ENCODE data around the gene ZNF644.
A peak's percentile ranks its signal among the peaks of the same experiment; 100 is the strongest.

The ZNF644 gene

DNA sequence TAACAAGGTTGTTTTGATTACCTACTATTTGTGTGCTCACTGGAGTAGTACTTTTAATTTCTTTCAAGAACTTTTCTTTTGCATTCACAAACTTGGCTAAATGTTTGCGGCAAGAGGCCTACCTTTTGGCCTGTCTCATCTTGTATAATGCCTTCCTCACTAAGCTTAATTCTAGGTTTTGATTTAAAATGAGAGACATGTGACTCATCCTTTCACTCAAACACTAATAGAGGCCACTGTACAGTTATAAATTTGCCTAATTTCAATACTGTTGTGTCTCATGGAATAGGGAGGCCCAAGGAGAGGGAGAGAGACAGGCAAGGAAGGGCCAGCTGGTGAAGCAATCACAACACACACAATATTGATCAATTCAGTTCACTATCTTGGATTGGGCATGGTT is 66.1 kb downstream of the ZNF644 start:
- no peak for TF ChIP-seq CTCF (IDR thresholded peaks at IDR 0.05; ENCODE audit: insufficient read depth, low read depth, low read length, missing control alignments)
- DNase-seq (ENCODE audit: low read depth), result peak; percentile 20
- no peak overlapping the region for H3K4me3 ChIP-seq (ENCODE audit: low read length)

GRCh38 chr1:90952906-90953305 is 68.9 kb downstream of the ZNF644 start:
- H3K4me3 ChIP-seq (ENCODE audit: low read length), result no peak overlapping the region
- DNase-seq (ENCODE audit: low read depth), result no peak
- TF ChIP-seq CTCF (IDR thresholded peaks at IDR 0.05; ENCODE audit: insufficient read depth, low read depth, low read length, missing control alignments), result no peak

DNA sequence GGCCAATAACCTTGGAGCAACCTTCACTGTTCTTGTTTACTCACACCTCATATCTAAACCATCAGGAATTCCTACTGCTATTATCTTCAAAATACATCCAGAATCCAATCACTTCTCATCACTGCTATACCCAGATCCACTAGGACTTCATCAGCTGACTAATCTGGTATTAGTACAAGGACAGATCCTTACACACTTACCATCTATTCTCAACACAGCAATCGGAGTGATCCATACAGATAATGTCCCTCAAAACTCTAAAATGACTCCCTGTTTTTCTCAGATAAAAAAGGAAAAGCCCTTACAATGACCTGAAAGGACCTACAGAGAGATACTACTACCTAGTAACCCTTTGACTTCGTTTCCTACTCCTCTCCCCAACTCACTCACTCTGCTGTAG is 70.8 kb downstream of the ZNF644 start:
- no peak overlapping the region for H3K4me3 ChIP-seq (ENCODE audit: low read length)
- no peak for TF ChIP-seq CTCF (IDR thresholded peaks at IDR 0.05; ENCODE audit: insufficient read depth, low read depth, low read length, missing control alignments)
- DNase-seq (ENCODE audit: low read depth), result no peak

DNA sequence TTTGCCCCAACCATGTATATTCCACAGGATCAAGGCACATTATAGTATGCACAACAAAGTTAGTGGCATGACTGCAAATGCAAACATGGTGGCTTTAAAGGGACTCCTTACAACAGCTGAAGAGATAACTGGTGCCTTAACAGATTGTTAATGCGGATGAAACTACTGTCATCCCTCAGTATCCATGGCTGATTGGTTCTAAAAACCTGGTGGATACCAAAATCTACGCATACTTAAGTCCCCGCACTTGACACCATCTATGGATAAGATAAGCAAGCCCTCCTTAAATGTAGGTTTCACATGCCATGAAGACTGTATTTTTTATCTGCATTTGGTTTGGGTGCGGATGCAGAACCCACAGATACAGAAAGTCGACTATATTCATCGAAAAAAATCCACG is 73.5 kb downstream of the ZNF644 start:
- H3K4me3 ChIP-seq (ENCODE audit: low read length), result no peak overlapping the region
- TF ChIP-seq CTCF (IDR thresholded peaks at IDR 0.05; ENCODE audit: insufficient read depth, low read depth, low read length, missing control alignments), result no peak
- no peak for DNase-seq (ENCODE audit: low read depth)

DNA sequence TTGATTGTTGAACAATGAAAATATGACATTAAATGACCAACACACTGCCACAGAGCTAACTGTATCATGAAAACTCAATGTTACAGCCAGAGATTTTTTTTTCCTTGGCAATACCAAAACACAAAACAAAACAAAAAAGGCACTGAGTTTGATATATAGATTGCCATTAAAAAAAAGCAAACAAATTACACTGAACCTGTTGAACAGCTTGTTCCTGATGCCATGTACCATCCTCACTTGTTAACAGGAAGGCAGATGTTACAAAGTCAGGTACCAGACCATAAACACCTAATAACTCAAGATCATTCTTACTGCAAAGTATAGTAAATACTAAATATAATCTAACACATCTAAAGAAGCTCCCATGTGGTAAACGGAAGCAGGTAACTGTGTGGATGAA is 75.2 kb downstream of the ZNF644 start:
- H3K4me3 ChIP-seq (ENCODE audit: low read length), result no peak overlapping the region
- TF ChIP-seq CTCF (IDR thresholded peaks at IDR 0.05; ENCODE audit: insufficient read depth, low read depth, low read length, missing control alignments), result no peak
- no peak for DNase-seq (ENCODE audit: low read depth)

DNA sequence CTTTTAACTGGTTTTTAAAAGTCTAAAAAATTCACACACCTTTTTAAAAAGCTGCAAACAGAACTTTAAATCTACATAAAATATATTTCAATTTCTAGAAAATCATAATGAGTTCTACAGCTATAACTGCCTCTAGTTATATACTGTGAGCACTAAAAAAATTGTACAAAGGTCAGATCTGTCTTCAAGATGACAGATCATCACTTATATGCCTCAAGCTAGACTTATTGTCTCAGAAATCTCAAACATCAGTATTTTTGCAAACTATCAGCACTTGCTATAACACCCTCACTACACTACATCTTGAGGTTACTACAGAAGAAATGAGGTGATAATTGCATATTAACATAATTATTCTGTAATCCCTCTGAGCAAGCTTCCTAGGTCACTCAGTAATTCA is 76.5 kb downstream of the ZNF644 start:
- no peak overlapping the region for H3K4me3 ChIP-seq (ENCODE audit: low read length)
- no peak for TF ChIP-seq CTCF (IDR thresholded peaks at IDR 0.05; ENCODE audit: insufficient read depth, low read depth, low read length, missing control alignments)
- no peak for DNase-seq (ENCODE audit: low read depth)

DNA sequence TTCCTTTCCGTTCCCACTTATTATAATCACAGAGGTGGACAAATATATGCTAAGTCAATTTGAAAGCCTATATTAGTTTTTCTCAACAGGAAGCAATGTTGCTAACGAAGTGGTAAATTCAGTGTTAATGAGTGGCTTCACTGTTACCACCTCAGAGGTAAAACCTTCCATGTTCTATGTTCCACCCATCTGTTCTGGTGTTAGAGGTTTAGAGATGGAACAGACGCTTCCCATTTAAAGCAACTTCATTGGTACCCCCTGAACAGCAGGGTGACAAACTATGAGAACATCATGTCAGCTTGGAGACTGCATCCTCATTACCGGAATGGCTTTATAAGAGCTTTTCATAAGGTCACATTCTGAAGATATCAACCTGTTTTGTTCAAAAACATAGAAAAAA is 77.9 kb downstream of the ZNF644 start:
- no peak for TF ChIP-seq CTCF (IDR thresholded peaks at IDR 0.05; ENCODE audit: insufficient read depth, low read depth, low read length, missing control alignments)
- H3K4me3 ChIP-seq (ENCODE audit: low read length), result no peak overlapping the region
- DNase-seq (ENCODE audit: low read depth), result no peak

All from epithelial cell of esophagus (primary cell).